ENCODE data around the gene FAM241B. TPM values are rescaled to one million over a fixed set of nuclear protein-coding genes. Genes with fewer than 3 reads are reported as not detected.

FAM241B gene
- 16.6 to 19.8 TPM (median 18.5 TPM) in 5 replicates for total RNA-seq (2022; extraction: Qiagen RNA extraction)

GRCh38 chr10:69629897-69630650 is at the start of gene FAM241B:
FAM241B (plus strand) TSS chr10:69630247; CDS start chr10:69631744, 1,497 bp downstream.

Other genes with a start within 250 kb of the FAM241B start
- 0.10 to 0.33 TPM (median 0.19 TPM) in 4 of 5 replicates, not detected in the other for gene TACR2, start 213.3 kb upstream of the FAM241B start, total RNA-seq (2022; extraction: Qiagen RNA extraction)
- gene TSPAN15, start 178.8 kb upstream of the FAM241B start, total RNA-seq (2022; extraction: Qiagen RNA extraction), result 81.5 to 113 TPM (median 107 TPM) in 5 replicates
- gene NEUROG3, start 56.8 kb upstream of the FAM241B start, total RNA-seq (2022; extraction: Qiagen RNA extraction), result not detected in 5 replicates
- 0.14 to 0.63 TPM (median 0.24 TPM) in 5 replicates for gene COL13A1, start 171.7 kb downstream of the FAM241B start, total RNA-seq (2022; extraction: Qiagen RNA extraction)

Data from A549 treated with CORT108297 at 1 μM for 4 hours (cell line).